PFSK-1 (cell line): ENCODE measurements around the gene PPARG.

Experiments
- FOXP2 ChIP-seq: optimal IDR thresholded peaks from 2 replicates; pipeline ENCODE3; 2011; ENCODE audit warnings: borderline replicate concordance, control low read depth, inconsistent platforms; ENCODE audit not compliant: insufficient read depth; ENCODE audit errors: extremely low read length, extremely low read depth
- POLR2AphosphoS5 ChIP-seq: IDR thresholded peaks from 2 replicates; pipeline ENCODE4 v1.6.1; 2012; ENCODE audit warnings: low read depth, mild to moderate bottlenecking, control low read depth, low read length, moderate library complexity
- REST ChIP-seq, 2 experiments: IDR thresholded peaks; 2 replicates each; pipeline versions ENCODE4 v1.6.1 to v1.8.0; 2011 to 2012; ENCODE audit warnings: low read depth in 2 of 2, low read length in 2 of 2, control low read depth in 1 of 2, inconsistent platforms in 1 of 2, mild to moderate bottlenecking in 1 of 2, moderate library complexity in 1 of 2; ENCODE audit not compliant: insufficient read depth in 1 of 2
- SIN3A ChIP-seq: IDR thresholded peaks from 2 replicates; pipeline ENCODE4 v1.6.1; 2012; ENCODE audit warnings: mild to moderate bottlenecking, low read length, moderate library complexity, borderline replicate concordance; ENCODE audit not compliant: insufficient read depth
- TAF1 ChIP-seq: IDR thresholded peaks from 2 replicates; pipeline ENCODE4 v1.6.1; 2012; ENCODE audit warnings: low read length, control low read depth, borderline replicate concordance; ENCODE audit not compliant: insufficient read depth

PPARG gene

GRCh38 chr3:12370758-12371157 is 81.9 kb downstream of the PPARG start:
- TF ChIP-seq TAF1 (no peak), POLR2AphosphoS5 (no peak), SIN3A (no peak), REST (IDR thresholded peaks at IDR 0.05; ENCODE audit: insufficient read depth in 1 of 2, low read depth in 2 of 2, low read length in 2 of 2) (no peak), FOXP2 (no peak)

GRCh38 chr3:12371525-12372140 is 82.8 kb downstream of the PPARG start:
- TF ChIP-seq SIN3A (no peak), FOXP2 (no peak), POLR2AphosphoS5 (no peak), TAF1 (no peak), REST (IDR thresholded peaks at IDR 0.05; ENCODE audit: insufficient read depth in 1 of 2, low read depth in 2 of 2, low read length in 2 of 2) (no peak)

GRCh38 chr3:12372741-12373280 is 83.9 kb downstream of the PPARG start:
- TF ChIP-seq SIN3A, result no peak
- TF ChIP-seq POLR2AphosphoS5, result no peak
- no peak for TF ChIP-seq FOXP2
- no peak for TF ChIP-seq REST (IDR thresholded peaks at IDR 0.05; ENCODE audit: insufficient read depth in 1 of 2, low read depth in 2 of 2, low read length in 2 of 2)
- no peak for TF ChIP-seq TAF1

GRCh38 chr3:12375572-12375971 is 86.7 kb downstream of the PPARG start:
- no peak for TF ChIP-seq TAF1
- no peak for TF ChIP-seq FOXP2
- TF ChIP-seq REST (IDR thresholded peaks at IDR 0.05; ENCODE audit: insufficient read depth in 1 of 2, low read depth in 2 of 2, low read length in 2 of 2), result no peak
- no peak for TF ChIP-seq SIN3A
- no peak for TF ChIP-seq POLR2AphosphoS5
